ENCODE data around the gene FRZB. TPM values are rescaled to one million over a fixed set of nuclear protein-coding genes. Genes with fewer than 3 reads are reported as not detected.

FRZB gene
- total RNA-seq, 2 experiments from 2014 or later = not detected

DNA sequence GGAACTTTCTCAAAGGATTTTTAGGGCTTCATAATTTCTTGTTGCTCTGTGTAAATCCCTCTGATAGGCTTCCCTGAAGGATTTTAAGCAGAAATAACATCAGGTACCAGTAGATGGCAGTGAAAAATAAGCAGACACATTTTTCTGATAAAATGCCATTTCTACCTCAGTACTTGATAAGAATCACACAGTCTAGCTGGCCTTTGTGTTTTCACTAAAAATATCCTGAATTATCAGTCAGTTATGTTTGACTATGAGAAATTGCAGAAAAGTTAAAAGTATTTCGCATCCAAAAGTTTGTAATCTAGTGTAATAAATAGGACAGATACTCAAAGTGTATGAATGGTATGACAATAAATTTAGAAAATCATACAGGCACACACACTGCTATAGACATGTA, 81.7 kb downstream of the FRZB start:
- Mint-ChIP-seq H3K4me1 (no peaks in the 10 kb centered on the region), H3K27ac (no peak overlapping the region), H3K4me3 (no peak overlapping the region), H3K36me3 (ENCODE audit: low read depth) (peaks cover 7% of the 10 kb centered on the region), H3K9me3 (no peaks in the 10 kb centered on the region), H3K27me3 (no peaks in the 10 kb centered on the region)
- ChIA-PET CTCF (no interaction called here), POLR2A (no interaction called here)
- DNase-seq = no peak

GRCh38 chr2:182784058-182784706, 82.3 kb downstream of the FRZB start:
- Mint-ChIP-seq H3K36me3 (ENCODE audit: low read depth) (peaks cover 7% of the 10 kb centered on the region), H3K4me3 (no peak overlapping the region), H3K9me3 (no peaks in the 10 kb centered on the region), H3K27me3 (no peaks in the 10 kb centered on the region), H3K4me1 (no peaks in the 10 kb centered on the region), H3K27ac (no peak overlapping the region)
- ChIA-PET CTCF (interaction anchor here (0.5 kb wide), 1 partner anchor 1776 kb away, joined by 3 read pairs; no protein-coding TSS in a partner anchor), POLR2A (no interaction called here)
- no peak for DNase-seq

Other genes starting within 250 kb of the FRZB start
- gene DNAJC10, start 150.4 kb downstream of the FRZB start, total RNA-seq = 10 to 100 TPM; 48.6 to 52.5 TPM
- gene NCKAP1, start 171.8 kb upstream of the FRZB start, total RNA-seq = under 1 TPM; 0.87 to 0.92 TPM
- 1 to 10 TPM in 1 of 2 experiments, under 1 TPM in 1; 0.92 to 1.6 TPM for gene DUSP19, start 212.1 kb upstream of the FRZB start, total RNA-seq